Heart left ventricle (tissue), 13 donors: ENCODE data around the gene KDM4B.

Experiments used
- POLR2A ChIP-seq, 2 donors: fragments of 450-650 bp; IDR thresholded peaks; one replicate each; pipeline ENCODE4 v1.6.1; 2017; ENCODE audit warnings: antibody characterized with exemption in 2 of 2, mild to moderate bottlenecking in 2 of 2, moderate library complexity in 2 of 2
- TF ChIP-seq, protein P1 (sequence below), 12 donors: fragments of 200-600 bp; sonication (generic) in 4 of 12; IDR thresholded peaks; one replicate each; pipeline versions ENCODE4 v1.5.0 to v1.8.0; 2018 to 2022; ENCODE audit warnings: antibody characterized with exemption in 12 of 12, mild to moderate bottlenecking in 5 of 12
- donor health status: ischemic (EF 13 %, LVEDD 7.1; RV severe dilation, severe dysfunction).
- donor health status: DM: no; HTN: yes; CAD: no.
- donor health status: DM: no; HTN: no; CAD: no.
- donor health status: ischemic (EF 25% LVEDD 6.9; RV normal size, moderate dysfunction).
- donor health status: ischemic (EF 25% LVEDD 5.7; RV mildly dilated, moderate dysfunction).
- donor health status: ischemic (EF 35%, LVEDD 5.7; RV mildly dilated, moderate dysfunction).
- donor health status: nonischemic (EF 11% LVEDD 7.7; RV severe dilation, severe dysfunction).
- donor health status: DM: yes; HTN: yes; CAD: no.
- donor health status: PGD.
- donor health status: ischemic (EF 29% LVEDD 5.4; RV normal size, mild dysfunction).
- donor health status: nonischemic (EF 23%, LVEDD 6.1; RV moderate dilation, normal function).

GRCh38 chr19:4991996-4992698 is 23.2 kb downstream of the KDM4B start:
- TF ChIP-seq, protein P1, sequence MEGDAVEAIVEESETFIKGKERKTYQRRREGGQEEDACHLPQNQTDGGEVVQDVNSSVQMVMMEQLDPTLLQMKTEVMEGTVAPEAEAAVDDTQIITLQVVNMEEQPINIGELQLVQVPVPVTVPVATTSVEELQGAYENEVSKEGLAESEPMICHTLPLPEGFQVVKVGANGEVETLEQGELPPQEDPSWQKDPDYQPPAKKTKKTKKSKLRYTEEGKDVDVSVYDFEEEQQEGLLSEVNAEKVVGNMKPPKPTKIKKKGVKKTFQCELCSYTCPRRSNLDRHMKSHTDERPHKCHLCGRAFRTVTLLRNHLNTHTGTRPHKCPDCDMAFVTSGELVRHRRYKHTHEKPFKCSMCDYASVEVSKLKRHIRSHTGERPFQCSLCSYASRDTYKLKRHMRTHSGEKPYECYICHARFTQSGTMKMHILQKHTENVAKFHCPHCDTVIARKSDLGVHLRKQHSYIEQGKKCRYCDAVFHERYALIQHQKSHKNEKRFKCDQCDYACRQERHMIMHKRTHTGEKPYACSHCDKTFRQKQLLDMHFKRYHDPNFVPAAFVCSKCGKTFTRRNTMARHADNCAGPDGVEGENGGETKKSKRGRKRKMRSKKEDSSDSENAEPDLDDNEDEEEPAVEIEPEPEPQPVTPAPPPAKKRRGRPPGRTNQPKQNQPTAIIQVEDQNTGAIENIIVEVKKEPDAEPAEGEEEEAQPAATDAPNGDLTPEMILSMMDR (IDR thresholded peaks at IDR 0.05), result no peak
- no peak for TF ChIP-seq POLR2A (IDR thresholded peaks at IDR 0.05)
